HG03280 (cell line): ENCODE results near the gene LCE2A.

Experiments used
- ATAC-seq: cut with Tn5 transposase; IDR thresholded peaks from one replicate; pipeline ENCODE4 v1.9.1; 2021; ENCODE audit warnings: mild to moderate bottlenecking, moderate library complexity; ENCODE audit not compliant: unreplicated experiment

The LCE2A gene

DNA sequence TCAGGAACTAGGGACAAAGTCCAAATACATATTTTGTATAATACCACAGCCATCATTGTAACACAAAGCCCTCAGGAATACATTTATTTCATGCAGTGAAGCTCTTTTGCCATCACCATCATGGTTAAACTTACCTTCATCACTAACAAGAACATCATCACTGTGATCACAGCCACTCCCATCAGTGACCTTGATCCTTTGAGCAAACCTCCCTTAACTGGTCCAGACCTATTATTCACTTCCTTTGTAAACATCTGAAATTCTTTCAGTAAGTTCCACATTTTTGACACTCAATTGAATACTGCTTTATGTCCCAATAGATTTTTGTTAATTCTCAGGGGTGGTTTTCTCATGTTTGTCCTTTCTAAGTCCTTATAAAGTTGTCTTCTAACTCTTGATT lies 43.5 kb downstream of the LCE2A start:
- ATAC-seq = no peak

GRCh38 chr1:152743371-152744145 lies 45.4 kb downstream of the LCE2A start:
- ATAC-seq = no peak

DNA sequence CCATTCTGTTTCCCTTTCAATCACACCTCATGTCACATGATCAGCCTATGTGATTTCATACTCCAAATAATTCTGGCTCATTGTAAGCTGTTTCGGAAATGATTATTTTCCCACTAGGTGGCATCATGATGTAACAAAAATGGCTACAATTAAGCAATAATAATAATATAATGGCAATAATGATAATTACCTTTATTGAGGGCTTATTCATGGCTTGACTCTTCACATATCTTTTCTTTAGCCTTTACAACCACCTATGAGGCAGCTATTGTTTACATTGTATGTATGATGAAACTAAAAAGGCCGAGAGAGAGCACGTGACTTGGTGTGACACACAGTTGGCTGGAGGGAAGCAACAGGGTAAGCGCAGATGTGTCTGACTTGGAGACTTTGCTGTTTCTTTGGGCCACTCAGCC lies 47.2 kb downstream of the LCE2A start:
- ATAC-seq = no peak

DNA sequence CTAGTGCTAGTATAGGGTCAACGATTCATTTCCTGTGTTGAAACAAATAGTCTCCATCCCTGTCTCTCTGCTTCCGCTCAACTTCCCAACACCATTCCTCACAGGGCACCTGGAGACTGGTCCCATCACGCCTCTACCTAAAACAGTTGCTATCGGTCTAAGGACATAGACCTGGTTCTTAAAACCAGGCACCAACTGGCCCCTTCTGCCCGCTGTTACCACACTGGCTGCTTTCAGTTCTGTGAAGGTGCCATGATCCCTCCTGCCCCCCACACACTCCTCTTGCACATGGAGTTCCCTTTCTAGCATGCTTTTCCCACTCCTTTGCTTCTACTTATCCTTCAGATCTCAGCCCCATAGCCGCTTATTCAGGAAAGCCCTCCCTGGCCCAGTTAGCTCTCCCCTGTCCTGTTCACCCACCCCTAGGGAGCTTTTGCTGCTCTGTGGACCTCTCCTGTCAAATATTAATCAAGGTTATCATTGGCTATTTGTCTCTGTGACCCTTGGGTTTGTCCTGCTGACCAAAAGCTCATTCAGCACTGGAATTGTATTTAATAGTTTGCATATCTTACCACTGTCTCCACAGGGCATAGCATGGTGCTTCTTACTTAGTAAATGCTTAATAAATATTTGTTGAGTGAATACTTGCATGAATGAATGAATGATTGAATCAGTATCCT lies 47.8 kb downstream of the LCE2A start:
- ATAC-seq = no peak

DNA sequence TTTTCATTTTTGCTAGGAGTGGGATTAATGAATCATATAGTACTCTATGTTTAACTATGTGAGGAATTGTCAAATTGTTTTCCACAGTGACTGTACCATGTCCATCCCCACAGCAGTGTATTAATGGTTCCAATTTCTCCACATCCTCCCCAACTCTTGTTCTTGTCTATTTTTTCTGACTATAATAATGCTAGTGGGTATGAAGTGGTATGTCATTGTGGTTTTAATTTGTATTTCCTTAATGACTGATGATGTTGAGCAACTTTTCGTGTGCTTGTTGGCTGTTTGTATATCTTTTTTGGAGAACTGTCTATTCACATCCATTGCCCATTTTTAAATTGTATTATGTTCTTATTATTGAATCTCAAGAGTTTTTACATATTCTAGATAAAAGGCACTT lies 49.7 kb downstream of the LCE2A start:
- no peak for ATAC-seq
